Adrenal gland (tissue), 5 donors: ENCODE data around the gene CNTN4.

Experiments used
- POLR2A ChIP-seq, 2 donors: fragments of 450-650 bp; IDR thresholded peaks; one replicate each; pipeline ENCODE4 v1.6.1; 2017; ENCODE audit warnings: antibody characterized with exemption in 2 of 2, mild to moderate bottlenecking in 2 of 2, moderate library complexity in 1 of 2
- TF ChIP-seq, protein P1 (sequence below), 6 experiments: fragments of 450-650 bp in 4 of 6; fragments of 200-600 bp in 2 of 6; sonication (generic) in 1 of 6; IDR thresholded peaks; 1 replicate in 5 of 6; 2 replicates in 1 of 6; pipeline versions ENCODE4 v1.5.1 to v1.8.0; 2016 to 2021; ENCODE audit warnings: antibody characterized with exemption in 6 of 6, mild to moderate bottlenecking in 2 of 6, moderate library complexity in 1 of 6
- donor health status: DM: no; HTN: no; CAD: no.

DNA sequence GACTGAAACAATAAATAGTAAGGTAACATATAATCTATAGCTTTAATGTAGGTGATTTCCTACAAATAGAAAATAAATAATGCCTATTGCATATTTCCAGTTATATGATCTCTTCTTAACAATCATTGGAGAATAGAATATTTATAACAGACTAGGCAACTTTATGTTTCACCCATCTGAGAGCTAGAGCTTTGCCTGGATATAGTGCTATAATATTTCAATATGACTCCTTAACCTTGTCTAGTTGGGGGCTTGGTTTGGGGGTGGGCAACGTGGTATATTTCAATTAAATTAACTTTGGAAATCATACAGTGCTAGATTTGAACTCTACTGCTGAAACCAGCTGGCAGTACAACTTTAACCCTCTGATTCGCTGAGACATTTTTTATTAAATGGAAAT is 265.2 kb downstream of the CNTN4 start:
- TF ChIP-seq, protein P1, sequence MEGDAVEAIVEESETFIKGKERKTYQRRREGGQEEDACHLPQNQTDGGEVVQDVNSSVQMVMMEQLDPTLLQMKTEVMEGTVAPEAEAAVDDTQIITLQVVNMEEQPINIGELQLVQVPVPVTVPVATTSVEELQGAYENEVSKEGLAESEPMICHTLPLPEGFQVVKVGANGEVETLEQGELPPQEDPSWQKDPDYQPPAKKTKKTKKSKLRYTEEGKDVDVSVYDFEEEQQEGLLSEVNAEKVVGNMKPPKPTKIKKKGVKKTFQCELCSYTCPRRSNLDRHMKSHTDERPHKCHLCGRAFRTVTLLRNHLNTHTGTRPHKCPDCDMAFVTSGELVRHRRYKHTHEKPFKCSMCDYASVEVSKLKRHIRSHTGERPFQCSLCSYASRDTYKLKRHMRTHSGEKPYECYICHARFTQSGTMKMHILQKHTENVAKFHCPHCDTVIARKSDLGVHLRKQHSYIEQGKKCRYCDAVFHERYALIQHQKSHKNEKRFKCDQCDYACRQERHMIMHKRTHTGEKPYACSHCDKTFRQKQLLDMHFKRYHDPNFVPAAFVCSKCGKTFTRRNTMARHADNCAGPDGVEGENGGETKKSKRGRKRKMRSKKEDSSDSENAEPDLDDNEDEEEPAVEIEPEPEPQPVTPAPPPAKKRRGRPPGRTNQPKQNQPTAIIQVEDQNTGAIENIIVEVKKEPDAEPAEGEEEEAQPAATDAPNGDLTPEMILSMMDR (IDR thresholded peaks at IDR 0.05) = no peak
- TF ChIP-seq POLR2A (IDR thresholded peaks at IDR 0.05) = no peak
